ENCODE measurements around the gene RTCA.
"Not testable (repeated sequence)": the region's sequence is repeated elsewhere in the genome, so short reads cannot be mapped to it uniquely, and the experiment has no call there.

RTCA gene

GRCh38 chr1:100265931-100266740 is at the start of gene RTCA:
RTCA (plus strand) TSS chr1:100266216; CDS start chr1:100266376, 160 bp downstream.
- peak; percentile 85 for DNase-seq

- no peak for DNase-seq
Measured at GRCh38 chr1:100217834-100218233, 48.2 kb upstream of the RTCA start.

- no peak for DNase-seq
Measured at GRCh38 chr1:100219457-100219856, 46.6 kb upstream of the RTCA start.

GRCh38 chr1:100219883-100220282 is 46.1 kb upstream of the RTCA start:
- no peak for DNase-seq

DNA sequence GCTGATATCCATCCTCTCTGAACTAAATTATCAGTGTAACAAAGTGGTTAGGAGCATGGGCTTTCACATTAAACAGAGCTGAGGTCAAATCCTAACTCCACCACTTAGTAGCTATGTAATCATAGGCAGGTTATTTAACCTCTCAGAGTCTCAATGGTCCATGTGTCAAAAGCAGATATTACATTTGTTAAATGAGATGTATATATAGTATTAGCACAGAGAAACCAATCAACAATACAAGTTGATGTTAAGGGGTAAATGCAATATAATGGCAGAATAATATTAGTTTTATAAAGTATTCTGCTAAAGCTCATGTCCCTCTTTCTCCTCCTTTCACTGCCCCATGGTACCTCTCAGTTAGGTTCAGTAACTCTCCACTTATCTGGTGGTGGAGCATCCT is 43.6 kb upstream of the RTCA start:
- no peak for DNase-seq

- DNase-seq = no peak
Measured at GRCh38 chr1:100229681-100230443, 36.2 kb upstream of the RTCA start.

DNA sequence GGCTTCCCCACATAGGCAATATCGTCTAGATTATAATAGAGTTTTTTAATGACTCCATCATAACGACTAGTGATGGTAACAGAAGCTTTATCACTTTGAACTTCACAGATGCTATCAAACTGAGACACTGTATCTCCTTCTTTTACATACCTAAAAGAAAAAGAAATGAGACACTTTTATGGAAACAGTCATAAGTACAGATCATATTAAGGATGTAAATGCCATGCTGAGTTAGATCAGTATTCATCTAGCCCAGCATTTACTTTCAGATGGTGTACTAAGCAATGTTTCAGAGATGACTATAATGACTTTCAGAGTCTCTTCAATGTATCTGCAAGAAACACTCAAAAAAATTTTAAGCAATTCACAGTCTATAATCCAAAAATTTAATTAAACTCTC is 35.3 kb upstream of the RTCA start:
- DNase-seq = no peak

- DNase-seq = no peak
Measured at GRCh38 chr1:100231721-100232120, 34.3 kb upstream of the RTCA start.

- no peak for DNase-seq
Measured at GRCh38 chr1:100232156-100232555, 33.9 kb upstream of the RTCA start.

DNA sequence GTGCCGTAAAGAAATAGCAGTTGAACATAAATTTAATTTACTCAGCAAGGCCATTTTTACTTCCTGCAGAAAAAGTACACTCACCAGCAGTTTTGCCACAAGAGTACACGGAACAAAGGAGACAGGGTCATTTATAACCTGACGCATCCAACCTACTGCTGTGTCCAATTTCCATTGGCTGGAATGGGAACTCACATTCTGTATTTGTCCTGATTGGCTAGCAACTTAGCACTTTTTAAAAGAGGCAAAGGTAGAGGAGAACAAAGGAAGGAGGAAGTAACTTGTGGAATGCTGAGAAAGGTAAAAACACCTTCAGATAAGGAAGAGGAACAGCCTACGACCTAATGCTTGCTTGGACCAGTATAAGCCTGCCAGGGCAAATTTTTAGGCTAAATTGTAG is 32.5 kb upstream of the RTCA start:
- not testable (repeated sequence) for DNase-seq

DNA sequence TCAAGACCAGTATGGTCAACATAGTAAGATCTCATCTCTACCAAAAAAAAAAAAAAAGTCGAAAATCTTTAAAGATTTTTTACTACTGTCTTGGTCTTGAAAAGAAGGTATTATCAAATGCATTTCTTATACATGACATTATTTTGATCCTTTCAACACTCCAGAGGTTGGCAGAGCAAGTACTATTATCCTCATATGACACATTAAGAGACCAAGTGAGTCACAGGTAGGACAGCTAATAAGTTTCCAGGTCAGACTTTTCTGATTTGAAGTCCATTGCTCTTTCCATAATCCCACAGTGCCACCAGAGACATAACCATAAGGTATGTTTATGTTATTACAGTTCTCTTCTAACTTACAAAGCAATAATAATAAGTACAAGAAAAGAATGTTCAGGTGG is 31.6 kb upstream of the RTCA start:
- no peak for DNase-seq

DNA sequence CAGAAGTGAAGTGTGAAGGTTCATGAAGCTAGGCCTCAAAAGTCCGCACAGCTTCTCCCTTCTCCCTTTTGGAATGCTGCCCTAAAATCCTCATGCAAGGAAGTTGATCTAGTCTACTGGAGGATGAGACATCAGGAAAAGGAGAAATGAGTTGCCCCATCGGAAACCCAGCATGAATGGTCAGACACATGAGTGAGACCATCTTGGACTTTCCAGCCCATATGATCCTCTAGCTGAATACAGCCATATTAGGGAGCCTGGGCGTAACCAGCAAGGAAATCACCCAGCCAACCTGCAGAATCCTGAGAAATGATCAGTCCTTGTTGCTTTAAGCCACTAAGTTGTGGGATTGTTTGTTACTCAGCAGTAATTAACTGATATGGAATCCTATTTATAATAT is 28.9 kb upstream of the RTCA start:
- no peak for DNase-seq

DNA sequence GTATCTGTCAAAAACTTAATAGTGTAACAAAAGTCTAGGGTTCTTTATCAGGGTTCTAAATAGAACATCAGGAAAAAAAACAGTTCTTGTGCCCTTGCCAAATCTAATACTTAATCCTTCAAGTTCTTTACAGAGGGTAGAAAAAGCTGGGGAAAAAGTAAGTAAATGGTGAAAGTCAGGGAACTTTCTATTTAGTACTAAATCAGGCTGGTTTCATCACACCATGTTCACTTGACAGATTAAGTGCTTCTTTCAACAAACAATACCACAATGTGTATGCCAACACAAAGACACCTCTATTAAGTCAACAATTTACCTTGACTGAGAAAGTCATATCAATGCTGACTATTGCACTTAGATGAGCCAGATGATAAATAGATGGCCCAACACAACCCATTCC is 26.1 kb upstream of the RTCA start:
- DNase-seq = no peak

GRCh38 chr1:100240631-100241030 is 25.4 kb upstream of the RTCA start:
- no peak for DNase-seq

DNA sequence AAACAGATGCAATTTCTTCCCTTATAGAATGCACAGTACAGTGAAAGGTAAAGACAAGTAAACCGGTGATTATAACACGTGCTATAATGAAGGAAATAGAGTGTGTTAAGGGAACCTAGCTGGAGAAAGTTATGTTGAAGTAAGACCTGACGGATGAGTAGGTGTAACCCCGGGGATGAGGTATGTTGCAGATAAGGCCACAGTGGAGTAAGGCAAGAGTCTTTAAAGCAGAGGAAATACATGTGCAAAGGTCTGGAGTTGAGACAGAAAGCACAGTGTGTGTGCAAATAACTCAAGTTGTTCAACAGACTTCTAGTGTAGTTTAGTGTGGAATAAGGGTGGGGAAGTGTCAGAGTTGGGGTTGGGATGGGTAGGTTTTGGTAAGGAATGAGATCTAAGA is 19.3 kb upstream of the RTCA start:
- no peak for DNase-seq

- no peak for DNase-seq
Measured at GRCh38 chr1:100249155-100249536, 16.9 kb upstream of the RTCA start.

GRCh38 chr1:100249537-100250257 is 16.3 kb upstream of the RTCA start, which contains the start of gene DBT:
DBT (minus strand) TSS chr1:100249834; CDS start chr1:100249820, 14 bp downstream.
- DNase-seq = peak; percentile 95

GRCh38 chr1:100250264-100250663 is 15.8 kb upstream of the RTCA start:
- DNase-seq = no peak

GRCh38 chr1:100250807-100251206 is 15.2 kb upstream of the RTCA start:
- no peak for DNase-seq

GRCh38 chr1:100252901-100253300 is 13.1 kb upstream of the RTCA start:
- DNase-seq = no peak

DNA sequence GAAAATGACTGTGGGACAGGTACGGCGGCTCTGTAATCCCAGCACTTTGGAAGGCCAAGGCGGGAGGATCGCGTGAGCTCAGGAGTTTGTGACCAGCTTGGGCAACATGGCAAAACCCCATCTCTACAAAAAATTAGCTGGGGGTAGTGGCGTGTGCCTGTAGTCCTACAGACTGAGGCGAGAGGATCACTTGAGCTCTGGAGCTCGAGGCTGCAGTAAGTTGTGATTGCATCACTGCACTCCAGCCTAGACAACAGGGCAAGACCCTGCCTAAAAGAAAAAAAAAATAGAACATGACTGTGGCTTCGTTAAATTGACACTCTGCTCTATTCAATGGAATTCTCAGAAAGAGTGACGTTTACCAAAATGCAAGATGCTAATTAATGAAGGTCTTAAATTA is 12.5 kb upstream of the RTCA start:
- no peak for DNase-seq

GRCh38 chr1:100256273-100256672 is 9.7 kb upstream of the RTCA start:
- DNase-seq = not testable (repeated sequence)

- DNase-seq = not testable (repeated sequence)
Measured at GRCh38 chr1:100258427-100258826, 7.6 kb upstream of the RTCA start.

- DNase-seq = no peak
Measured at GRCh38 chr1:100261686-100262085, 4.3 kb upstream of the RTCA start.

Data from amniotic stem cell (primary cell).